ENCODE data around the gene SLC38A8.

The SLC38A8 gene

GRCh38 chr16:83967838-83968305 is 74.7 kb downstream of the SLC38A8 start, which contains the start of gene NECAB2:
NECAB2 (plus strand) TSS chr16:83968244; CDS start chr16:83968649, 405 bp downstream.
- DNase-seq: peak in 1 of 2 experiments; percentile 48

GRCh38 chr16:83967091-83967490 is 75.5 kb downstream of the SLC38A8 start:
- no peak for DNase-seq

- DNase-seq: no peak
Observed at GRCh38 chr16:83966153-83966696, 76.4 kb downstream of the SLC38A8 start.

- no peak for DNase-seq
Observed at GRCh38 chr16:83965444-83966152, 77.0 kb downstream of the SLC38A8 start.

- no peak for DNase-seq
Observed at GRCh38 chr16:83964684-83965443, 77.7 kb downstream of the SLC38A8 start.

- DNase-seq: no peak
Observed at GRCh38 chr16:83963277-83964119, 79.1 kb downstream of the SLC38A8 start.

GRCh38 chr16:83961591-83961990 is 81.0 kb downstream of the SLC38A8 start:
- no peak for DNase-seq

GRCh38 chr16:83960521-83961249 is 81.9 kb downstream of the SLC38A8 start:
- no peak for DNase-seq
